Mucosa of descending colon (tissue), 3 donors: Measurements from ENCODE around the gene KDM7A. TPM values are rescaled to one million over a fixed set of nuclear protein-coding genes. Genes with fewer than 3 reads are reported as not detected.

Source experiments
- ATAC-seq: fragments of 200-7000 bp; cut with Tn5 transposase; one replicate; pipeline ENCODE4 v1.9.1; 2020; ENCODE audit warnings: mild to moderate bottlenecking, moderate library complexity
- DNase-seq, 3 donors: peaks; one replicate each; pipeline ENCODE4 v3.0.0-alpha.2; 2020
- H3K36me3 ChIP-seq: fragments of 200-600 bp; one replicate; pipeline ENCODE4 v1.8.0; 2021; ENCODE audit warnings: low read depth, mild to moderate bottlenecking
- H3K4me1 ChIP-seq: fragments of 200-600 bp; one replicate; pipeline ENCODE4 v1.8.0; 2021; ENCODE audit warnings: low read depth, mild to moderate bottlenecking
- H3K4me3 ChIP-seq: fragments of 200-600 bp; one replicate; pipeline ENCODE4 v1.8.0; 2021; ENCODE audit warnings: mild to moderate bottlenecking
- H3K9me3 ChIP-seq: fragments of 200-600 bp; one replicate; pipeline ENCODE4 v1.8.0; 2021; ENCODE audit warnings: mild to moderate bottlenecking
- intact Hi-C, 2 donors: fragments of 100-400 bp; cut with DNase I in 1 of 2; cut with micrococcal nuclease in 1 of 2; formaldehyde crosslinking; loops; one replicate each; pipeline versions ENCODE4 v1.11.0 to v1.11.1; 2022; cut with DNase I, micrococcal nuclease
- total RNA-seq, 3 donors: library from RNA; stranded (reverse); fragmentation: NEBNext Ultra II Directional in 2 of 3; extraction: Animal tissue kit (Norgen Biotek cat#: 25700) in 2 of 3; gene quantifications; one replicate each; pipeline versions ENCODE4 v1.2.1 to v1.2.4, GENCODE V29; 2021 to 2023
- TF ChIP-seq, protein P1 (sequence below): fragments of 200-600 bp; IDR thresholded peaks from one replicate; pipeline ENCODE4 v1.8.0; 2022; ENCODE audit warnings: antibody characterized with exemption, mild to moderate bottlenecking
- donor health status: DM: no; HTN: no; CAD: no; lungs with moderate emphysema.
- donor health status: DM: no; HTN: no; CAD: no.
- donor health status: DM: no; HTN: yes; CAD: no.

Gene KDM7A
- total RNA-seq, 3 donors from 2014 or later = 27.4 to 45.4 (median 27.9) TPM

DNA sequence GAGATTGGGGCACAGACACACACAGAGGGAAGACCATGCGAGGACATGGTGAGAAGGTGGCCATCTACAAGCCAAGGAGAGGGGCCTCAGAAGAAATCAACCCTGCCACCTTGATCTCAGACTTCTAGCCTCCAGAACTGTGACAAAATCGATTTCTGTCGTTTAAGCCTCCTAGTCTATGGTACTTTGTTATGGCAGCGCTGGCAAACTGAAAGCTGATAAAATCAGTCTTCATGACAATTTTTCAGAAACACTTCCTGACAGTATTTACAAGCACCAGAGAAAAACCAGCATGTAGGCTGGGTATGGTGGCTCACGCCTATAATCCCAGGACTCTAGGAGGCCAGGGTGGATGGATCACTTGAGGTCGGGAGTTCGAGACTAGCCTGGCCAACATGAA is 118.3 kb downstream of the KDM7A start:
- no peaks in the 10 kb centered on the region for H3K36me3 ChIP-seq
- no peak for ATAC-seq
- no peak for DNase-seq
- peaks cover 23% of the 10 kb centered on the region for H3K4me1 ChIP-seq
- intact Hi-C loops = no loop called here
- TF ChIP-seq, protein P1, sequence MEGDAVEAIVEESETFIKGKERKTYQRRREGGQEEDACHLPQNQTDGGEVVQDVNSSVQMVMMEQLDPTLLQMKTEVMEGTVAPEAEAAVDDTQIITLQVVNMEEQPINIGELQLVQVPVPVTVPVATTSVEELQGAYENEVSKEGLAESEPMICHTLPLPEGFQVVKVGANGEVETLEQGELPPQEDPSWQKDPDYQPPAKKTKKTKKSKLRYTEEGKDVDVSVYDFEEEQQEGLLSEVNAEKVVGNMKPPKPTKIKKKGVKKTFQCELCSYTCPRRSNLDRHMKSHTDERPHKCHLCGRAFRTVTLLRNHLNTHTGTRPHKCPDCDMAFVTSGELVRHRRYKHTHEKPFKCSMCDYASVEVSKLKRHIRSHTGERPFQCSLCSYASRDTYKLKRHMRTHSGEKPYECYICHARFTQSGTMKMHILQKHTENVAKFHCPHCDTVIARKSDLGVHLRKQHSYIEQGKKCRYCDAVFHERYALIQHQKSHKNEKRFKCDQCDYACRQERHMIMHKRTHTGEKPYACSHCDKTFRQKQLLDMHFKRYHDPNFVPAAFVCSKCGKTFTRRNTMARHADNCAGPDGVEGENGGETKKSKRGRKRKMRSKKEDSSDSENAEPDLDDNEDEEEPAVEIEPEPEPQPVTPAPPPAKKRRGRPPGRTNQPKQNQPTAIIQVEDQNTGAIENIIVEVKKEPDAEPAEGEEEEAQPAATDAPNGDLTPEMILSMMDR = no peak
- H3K4me3 ChIP-seq = no peak overlapping the region
- no peaks in the 10 kb centered on the region for H3K9me3 ChIP-seq

DNA sequence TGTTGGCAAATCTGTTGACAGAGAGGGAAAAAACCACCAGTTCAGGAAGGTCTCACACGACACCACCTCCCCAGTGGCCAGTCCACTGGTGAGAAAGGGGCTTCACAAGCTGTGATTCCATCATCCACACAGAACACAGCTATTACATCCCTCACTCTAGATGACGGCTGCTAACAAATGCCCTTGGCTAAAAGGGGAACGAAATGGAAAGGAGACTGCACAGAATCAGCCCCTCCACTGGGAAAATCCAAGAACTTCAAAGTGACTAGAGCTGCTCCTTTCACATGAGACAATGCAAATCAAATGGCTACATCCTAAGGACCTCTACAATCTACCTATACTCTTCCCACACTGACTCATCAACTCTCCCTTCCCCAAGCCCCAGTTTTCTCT is 119.6 kb downstream of the KDM7A start:
- H3K4me1 ChIP-seq = peaks cover 23% of the 10 kb centered on the region
- TF ChIP-seq, protein P1 = no peak
- no peaks in the 10 kb centered on the region for H3K36me3 ChIP-seq
- intact Hi-C loops = no loop called here
- no peak for DNase-seq
- no peak for ATAC-seq
- H3K9me3 ChIP-seq = no peaks in the 10 kb centered on the region
- no peak overlapping the region for H3K4me3 ChIP-seq

DNA sequence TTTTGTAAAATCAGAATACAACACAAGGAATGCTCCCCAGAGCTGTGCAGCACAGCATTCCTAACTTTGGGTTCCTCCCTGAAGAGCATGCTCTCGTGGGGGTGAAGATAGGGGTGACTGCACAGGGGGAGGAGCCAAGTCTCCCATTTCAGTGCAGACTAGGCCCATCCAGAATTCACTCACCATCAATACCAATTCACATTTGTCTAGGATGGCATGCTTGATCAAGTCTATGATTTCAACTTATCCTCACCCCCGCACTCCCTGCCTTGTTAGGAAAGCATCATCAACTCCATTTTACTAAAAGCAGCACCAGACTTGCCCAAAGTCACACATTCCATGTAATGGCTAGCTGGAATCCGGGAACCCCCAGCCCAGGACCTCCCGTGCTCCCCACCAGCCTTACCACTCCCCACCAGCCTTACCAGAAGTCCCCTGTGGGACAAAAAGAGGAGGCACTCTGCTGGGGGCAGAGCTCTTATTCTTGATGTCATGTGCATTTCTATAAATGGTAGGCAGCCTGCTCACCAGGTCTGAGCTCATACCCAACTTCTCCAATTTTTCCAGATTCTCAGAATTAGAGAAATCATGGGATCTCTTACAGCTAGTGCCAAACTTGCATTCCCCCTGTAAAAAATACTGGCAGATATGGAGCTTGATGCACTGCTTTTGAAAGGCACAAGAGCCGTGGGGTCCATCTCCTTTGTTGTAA is 120.2 kb downstream of the KDM7A start:
- ATAC-seq (no peak), DNase-seq (no peak)
- H3K9me3 ChIP-seq = no peaks in the 10 kb centered on the region

DNA sequence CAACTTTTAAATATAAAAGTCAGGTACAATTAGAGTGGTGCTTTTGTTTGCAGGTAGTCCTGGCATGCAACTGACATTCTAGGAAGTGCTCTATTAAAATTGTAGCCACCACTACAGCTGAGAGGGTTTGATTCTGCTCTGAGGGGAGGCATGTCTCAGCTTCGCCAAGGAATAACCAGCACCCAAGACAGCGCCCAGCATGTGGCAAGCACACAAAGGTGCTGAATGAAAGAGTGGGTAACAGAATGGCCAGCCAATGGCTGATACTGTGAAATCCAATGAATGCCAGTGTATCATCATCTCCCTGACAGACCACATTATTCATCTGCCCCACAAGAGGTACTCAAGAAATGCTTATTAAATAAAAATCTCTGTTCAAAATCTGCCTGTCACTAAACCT is 121.0 kb downstream of the KDM7A start:
- no peak for ATAC-seq
- no peaks in the 10 kb centered on the region for H3K36me3 ChIP-seq
- DNase-seq = no peak
- TF ChIP-seq, protein P1 = no peak
- no peaks in the 10 kb centered on the region for H3K9me3 ChIP-seq
- intact Hi-C loops = no loop called here
- H3K4me3 ChIP-seq = no peak overlapping the region
- peaks cover 18% of the 10 kb centered on the region for H3K4me1 ChIP-seq

More for the DNA sequence above, 120.2 kb downstream of the KDM7A start:
- peaks cover 21% of the 10 kb centered on the region for H3K4me1 ChIP-seq
- intact Hi-C loops = no loop called here
- TF ChIP-seq, protein P1 = no peak
- H3K36me3 ChIP-seq = no peaks in the 10 kb centered on the region
- H3K4me3 ChIP-seq = no peak overlapping the region

DNA sequence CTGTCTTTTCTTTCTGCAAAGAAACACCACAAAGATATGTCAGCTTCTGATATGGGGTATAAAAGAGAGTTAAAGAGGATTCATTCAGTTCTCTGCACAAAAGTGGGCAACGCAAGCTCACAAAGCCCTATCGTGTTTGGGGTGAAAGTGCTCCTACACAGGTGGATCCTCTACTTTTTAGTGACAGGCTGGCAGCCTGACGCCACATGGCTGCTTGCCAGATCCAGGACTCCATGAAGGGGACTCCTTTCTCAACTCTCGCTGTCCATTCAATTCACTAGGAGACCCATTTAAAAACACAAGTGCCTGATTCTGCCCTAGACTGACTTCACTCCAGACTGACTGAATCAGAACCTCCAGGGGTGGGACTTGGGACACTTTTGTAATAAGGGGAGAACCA is 122.0 kb downstream of the KDM7A start:
- peaks cover 10% of the 10 kb centered on the region for H3K4me1 ChIP-seq
- H3K9me3 ChIP-seq = no peaks in the 10 kb centered on the region
- intact Hi-C loops = no loop called here
- no peak overlapping the region for H3K4me3 ChIP-seq
- no peak for ATAC-seq
- TF ChIP-seq, protein P1 = no peak
- no peak for DNase-seq
- H3K36me3 ChIP-seq = no peaks in the 10 kb centered on the region
